Mucosa of rectum (tissue), 2 donors: ENCODE results near the gene PLK5.
"Not testable (repeated sequence)": the region's sequence is repeated elsewhere in the genome, so short reads cannot be mapped to it uniquely, and the experiment has no call there.

Experiments used
- H3K27ac ChIP-seq, 2 donors: one replicate each; pipeline ENCODE4 v1.7.0; 2013; ENCODE audit warnings: inconsistent platforms in 2 of 2, low read depth in 2 of 2, low read length in 2 of 2
- H3K27me3 ChIP-seq, 2 donors: one replicate each; pipeline ENCODE4 v1.7.0; 2013; ENCODE audit warnings: low read length in 2 of 2; ENCODE audit not compliant: control insufficient read depth in 2 of 2, insufficient read depth in 2 of 2
- H3K36me3 ChIP-seq, 2 donors: one replicate each; pipeline ENCODE4 v1.7.0; 2013; ENCODE audit warnings: low read length in 2 of 2; ENCODE audit not compliant: control insufficient read depth in 2 of 2, insufficient read depth in 2 of 2
- H3K4me1 ChIP-seq, 2 donors: one replicate each; pipeline ENCODE4 v1.7.0; 2013; ENCODE audit warnings: low read length in 2 of 2, mild to moderate bottlenecking in 1 of 2; ENCODE audit not compliant: control insufficient read depth in 2 of 2, insufficient read depth in 2 of 2
- H3K4me3 ChIP-seq, 2 donors: one replicate each; pipeline ENCODE4 v1.7.0; 2013; ENCODE audit warnings: low read length in 2 of 2
- H3K9ac ChIP-seq, 2 donors: one replicate each; pipeline ENCODE4 v1.7.0; 2013; ENCODE audit warnings: low read length in 2 of 2, low read depth in 1 of 2, mild to moderate bottlenecking in 1 of 2
- H3K9me3 ChIP-seq, 2 donors: one replicate each; pipeline ENCODE4 v1.7.0; 2013; ENCODE audit warnings: low read length in 2 of 2; ENCODE audit not compliant: control insufficient read depth in 2 of 2
- donor health status: healthy.
- donor health status: Normal muscosa, but diverticular disease.

The PLK5 gene

GRCh38 chr19:1516395-1516753 is 7.5 kb upstream of the PLK5 start:
- Histone ChIP-seq H3K4me1 (peaks cover 3 to 4% of the 10 kb centered on the region in 2 donors), H3K27me3 (peaks cover 12 to 21% of the 10 kb centered on the region in 2 donors), H3K4me3 (no peak overlapping the region), H3K36me3 (no peaks in the 10 kb centered on the region), H3K9me3 (no peaks in the 10 kb centered on the region), H3K9ac (no peak overlapping the region), H3K27ac (no peak overlapping the region)

GRCh38 chr19:1518471-1518870 is 5.4 kb upstream of the PLK5 start:
- Histone ChIP-seq H3K36me3 (no peaks in the 10 kb centered on the region), H3K9me3 (no peaks in the 10 kb centered on the region), H3K27ac (no peak overlapping the region), H3K4me1 (no peaks in the 10 kb centered on the region), H3K4me3 (no peak overlapping the region), H3K27me3 (peaks cover 12 to 17% of the 10 kb centered on the region in 2 donors), H3K9ac (no peak overlapping the region)

- not testable (repeated sequence) for H3K36me3 ChIP-seq, H3K4me3 ChIP-seq, H3K9ac ChIP-seq, H3K4me1 ChIP-seq, H3K9me3 ChIP-seq, H3K27ac ChIP-seq
- peaks cover 15 to 24% of the 10 kb centered on the region in 2 donors for H3K27me3 ChIP-seq
Observed at GRCh38 chr19:1519802-1520201, 4.1 kb upstream of the PLK5 start.

- Histone ChIP-seq H3K27me3 (peaks cover 17 to 29% of the 10 kb centered on the region in 2 donors), H3K36me3 (no peaks in the 10 kb centered on the region)
Observed at GRCh38 chr19:1520203-1520780, 3.6 kb upstream of the PLK5 start.

GRCh38 chr19:1521636-1522035 is 2.2 kb upstream of the PLK5 start:
- H3K27ac ChIP-seq: no peak overlapping the region
- H3K36me3 ChIP-seq: no peaks in the 10 kb centered on the region
- H3K27me3 ChIP-seq: peaks cover 24 to 38% of the 10 kb centered on the region in 2 donors
- no peaks in the 10 kb centered on the region for H3K9me3 ChIP-seq
- no peaks in the 10 kb centered on the region for H3K4me1 ChIP-seq
- H3K4me3 ChIP-seq: no peak overlapping the region
- H3K9ac ChIP-seq: no peak overlapping the region

More at GRCh38 chr19:1520203-1520780, 3.6 kb upstream of the PLK5 start:
- no peaks in the 10 kb centered on the region for H3K9me3 ChIP-seq
- H3K4me1 ChIP-seq: no peaks in the 10 kb centered on the region
- no peak overlapping the region for H3K4me3 ChIP-seq
- no peak overlapping the region for H3K27ac ChIP-seq
- no peak overlapping the region for H3K9ac ChIP-seq

GRCh38 chr19:1522061-1522460 is 1.8 kb upstream of the PLK5 start:
- H3K27me3 ChIP-seq: peaks cover 24 to 38% of the 10 kb centered on the region in 2 donors
- H3K4me1 ChIP-seq: no peaks in the 10 kb centered on the region
- H3K36me3 ChIP-seq: no peaks in the 10 kb centered on the region
- no peak overlapping the region for H3K27ac ChIP-seq
- no peak overlapping the region for H3K4me3 ChIP-seq
- no peaks in the 10 kb centered on the region for H3K9me3 ChIP-seq
- H3K9ac ChIP-seq: no peak overlapping the region

- H3K9ac ChIP-seq: no peak overlapping the region
- no peak overlapping the region for H3K27ac ChIP-seq
- peaks cover 24 to 38% of the 10 kb centered on the region in 2 donors for H3K27me3 ChIP-seq
- H3K9me3 ChIP-seq: no peaks in the 10 kb centered on the region
- no peaks in the 10 kb centered on the region for H3K4me1 ChIP-seq
- no peak overlapping the region for H3K4me3 ChIP-seq
- H3K36me3 ChIP-seq: no peaks in the 10 kb centered on the region
Observed at GRCh38 chr19:1522838-1523237, 1.0 kb upstream of the PLK5 start.

- Histone ChIP-seq H3K36me3 (no peaks in the 10 kb centered on the region), H3K4me1 (no peaks in the 10 kb centered on the region), H3K4me3 (no peak overlapping the region), H3K27ac (no peak overlapping the region), H3K9me3 (no peaks in the 10 kb centered on the region), H3K27me3 (peaks cover 24 to 30% of the 10 kb centered on the region in 2 donors), H3K9ac (no peak overlapping the region)
Observed at GRCh38 chr19:1524287-1524971, 552 bp downstream of the PLK5 start.

GRCh38 chr19:1524972-1525325 is 1.1 kb downstream of the PLK5 start:
- Histone ChIP-seq H3K27me3 (peaks cover 24 to 30% of the 10 kb centered on the region in 2 donors), H3K9me3 (no peaks in the 10 kb centered on the region), H3K36me3 (no peaks in the 10 kb centered on the region), H3K4me3 (no peak overlapping the region), H3K9ac (no peak overlapping the region), H3K27ac (no peak overlapping the region), H3K4me1 (no peaks in the 10 kb centered on the region)

GRCh38 chr19:1525343-1525742 is 1.5 kb downstream of the PLK5 start:
- Histone ChIP-seq H3K9me3 (no peaks in the 10 kb centered on the region), H3K27me3 (peaks cover 24 to 30% of the 10 kb centered on the region in 2 donors), H3K4me1 (no peaks in the 10 kb centered on the region), H3K4me3 (no peak overlapping the region), H3K9ac (no peak overlapping the region), H3K36me3 (no peaks in the 10 kb centered on the region), H3K27ac (no peak overlapping the region)
